Ovary (tissue), 9 donors: ENCODE measurements around the gene F5. TPM values are rescaled to one million over a fixed set of nuclear protein-coding genes. Genes with fewer than 3 reads are reported as not detected.
"Not testable (repeated sequence)": the region's sequence is repeated elsewhere in the genome, so short reads cannot be mapped to it uniquely, and the experiment has no call there.

Experiments used
- DNase-seq, 5 donors: peaks; one replicate each; pipeline ENCODE4 v3.0.0-alpha.2; 2019 to 2020
- H3K27ac ChIP-seq, 2 donors: fragments of 200-600 bp; one replicate each; pipeline versions ENCODE4 v1.5.1 to v1.8.0; 2019 to 2022
- H3K27me3 ChIP-seq: fragments of 200-600 bp; one replicate; pipeline ENCODE4 v1.8.0; 2022
- H3K36me3 ChIP-seq: fragments of 200-600 bp; sonication (generic); one replicate; pipeline ENCODE4 v1.5.1; 2019
- H3K4me1 ChIP-seq: one replicate; pipeline ENCODE4 v1.8.1; 2013; ENCODE audit warnings: mild to moderate bottlenecking, moderate library complexity; ENCODE audit not compliant: insufficient read depth
- H3K4me3 ChIP-seq: fragments of 200-600 bp; sonication (generic); one replicate; pipeline ENCODE4 v1.5.1; 2017
- H3K9me3 ChIP-seq, 2 donors: fragments of 200-600 bp in 1 of 2; sonication (generic) in 1 of 2; one replicate each; pipeline versions ENCODE4 v1.5.1 to v1.8.1; 2013 to 2019; ENCODE audit warnings: mild to moderate bottlenecking in 1 of 2, moderate library complexity in 1 of 2
- CTCF ChIP-seq, 3 donors: fragments of 450-650 bp in 2 of 3; fragments of 200-600 bp in 1 of 3; IDR thresholded peaks; one replicate each; pipeline versions ENCODE4 v1.5.1 to v1.8.0; 2016 to 2022; ENCODE audit warnings: antibody characterized with exemption in 3 of 3, mild to moderate bottlenecking in 1 of 3
- EP300 ChIP-seq: sonication (generic); formaldehyde crosslinking; IDR thresholded peaks from one replicate; pipeline ENCODE4 v1.6.1; 2017; ENCODE audit warnings: antibody characterized with exemption
- POLR2A ChIP-seq: fragments of 450-650 bp; IDR thresholded peaks from one replicate; pipeline ENCODE4 v1.6.1; 2017; ENCODE audit warnings: antibody characterized with exemption, mild to moderate bottlenecking, moderate library complexity
- WGBS, 3 donors: extraction: QIAGEN DNeasy Blood & Tissue Kit in 1 of 3; methylation state at CpG; one replicate each; pipeline versions ENCODE4 v1.1.5 to v1.1.7; 2013 to 2017; 5-methylcytosine and 5-hydroxymethylcytosine counted together
- intact Hi-C, 4 donors: fragments of 100-400 bp; cut with DNase I; formaldehyde crosslinking; loops; one replicate each; pipeline versions ENCODE4 v1.11.0 to v1.15.1; 2022 to 2023
- polyA plus RNA-seq, 2 donors: library from polyadenylated mRNA; stranded (reverse); fragments of 200-250 nt in 1 of 2; fragments of 350-450 nt in 1 of 2; fragmentation: Illumina TruSeq in 1 of 2; extraction: RNeasy Lipid Tissue Mini Kit (QIAGEN cat#74804) in 1 of 2; gene quantifications; one replicate each; pipeline ENCODE4 v1.2.3, GENCODE V29; 2013 to 2014
- total RNA-seq, 7 donors: library from RNA; depleted of rRNA in 2 of 7; stranded (reverse); fragments of >200 nt in 2 of 7; fragmentation: NEBNext Ultra II Directional in 3 of 7; extraction: Animal tissue kit (Norgen Biotek cat#: 25700) in 3 of 7; gene quantifications; one replicate each; pipeline versions ENCODE4 v1.1.0 to v1.2.4, GENCODE V29; 2016 to 2023
- donor health status: DM: no; HTN: no; CAD: no; lungs with moderate emphysema.
- donor health status: DM: no; HTN: no; CAD: no.
- donor health status: Bipolar disorder and iron deficiency.
- donor health status: DM: yes; HTN: yes; CAD: no.
- donor health status: DM: no; HTN: no; CAD: no.
- donor health status: DM: yes; HTN: yes; CAD: no.

The F5 gene
- total and polyA plus RNA-seq, 9 donors: 0.05 to 3.3 (median 0.31) TPM; not detected in 2

GRCh38 chr1:169510060-169510459 is 76.2 kb downstream of the F5 start:
- Histone ChIP-seq H3K27ac (no peak overlapping the region), H3K27me3 (no peaks in the 10 kb centered on the region), H3K9me3 (no peaks in the 10 kb centered on the region), H3K4me1 (no peaks in the 10 kb centered on the region), H3K36me3 (no peaks in the 10 kb centered on the region), H3K4me3 (no peak overlapping the region)
- TF ChIP-seq POLR2A: no peak
- TF ChIP-seq CTCF (IDR thresholded peaks at IDR 0.05): no peak
- no peak for TF ChIP-seq EP300
- DNase-seq: no peak
- intact Hi-C loops: no loop called here
- 87 to 94% (median 94%) methylated on average over 4 of the region's 4 CpGs for WGBS, 3 donors

GRCh38 chr1:169509354-169509753 is 76.9 kb downstream of the F5 start:
- H3K27me3 ChIP-seq: no peaks in the 10 kb centered on the region
- DNase-seq: no peak
- no peak for TF ChIP-seq EP300
- no peak for TF ChIP-seq CTCF (IDR thresholded peaks at IDR 0.05)
- TF ChIP-seq POLR2A: no peak
- no peaks in the 10 kb centered on the region for H3K36me3 ChIP-seq
- H3K9me3 ChIP-seq: no peaks in the 10 kb centered on the region
- H3K4me1 ChIP-seq: no peaks in the 10 kb centered on the region
- 100% methylated on average over 1 of the region's 1 CpG for WGBS, 3 donors
- no peak overlapping the region for H3K27ac ChIP-seq
- H3K4me3 ChIP-seq: no peak overlapping the region
- intact Hi-C loops: no loop called here

GRCh38 chr1:169508432-169509338 is 77.6 kb downstream of the F5 start:
- H3K4me3 ChIP-seq: no peak overlapping the region
- intact Hi-C loops: no loop called here
- no peaks in the 10 kb centered on the region for H3K9me3 ChIP-seq
- no peak overlapping the region for H3K27ac ChIP-seq
- H3K27me3 ChIP-seq: no peaks in the 10 kb centered on the region
- TF ChIP-seq POLR2A (no peak), EP300 (no peak), CTCF (IDR thresholded peaks at IDR 0.05) (no peak)
- H3K36me3 ChIP-seq: no peaks in the 10 kb centered on the region
- WGBS, 3 donors: 13 to 26% (median 24%) methylated on average over 3 of the region's 3 CpGs
- no peaks in the 10 kb centered on the region for H3K4me1 ChIP-seq
- no peak for DNase-seq

- H3K9me3 ChIP-seq: no peaks in the 10 kb centered on the region
- H3K4me3 ChIP-seq: no peak overlapping the region
- 64 to 67% (median 66%) methylated on average over 2 of the region's 2 CpGs for WGBS, 3 donors
- TF ChIP-seq POLR2A (no peak), CTCF (IDR thresholded peaks at IDR 0.05) (no peak), EP300 (no peak)
- H3K36me3 ChIP-seq: no peaks in the 10 kb centered on the region
- DNase-seq: no peak
- no peak overlapping the region for H3K27ac ChIP-seq
- H3K4me1 ChIP-seq: no peaks in the 10 kb centered on the region
- intact Hi-C loops: no loop called here
- no peaks in the 10 kb centered on the region for H3K27me3 ChIP-seq
Observed at GRCh38 chr1:169507413-169507812, 78.9 kb downstream of the F5 start.

- H3K4me1 ChIP-seq, DNase-seq, H3K27ac ChIP-seq, H3K9me3 ChIP-seq, H3K4me3 ChIP-seq, H3K27me3 ChIP-seq, intact Hi-C loops, H3K36me3 ChIP-seq: not testable (repeated sequence)
- WGBS, 3 donors: 88 to 95% (median 94%) methylated on average over 2 of the region's 2 CpGs
Observed at GRCh38 chr1:169503601-169504000, 82.7 kb downstream of the F5 start.
